ENCODE results near the gene CD2AP.

CD2AP gene

GRCh38 chr6:47484616-47485015 lies 7.0 kb downstream of the CD2AP start:
- TF ChIP-seq EZH2 (optimal IDR thresholded peaks at IDR 0.05; ENCODE audit: low read depth, low read length) (no peak), EZH2phosphoT487 (IDR thresholded peaks at IDR 0.05; ENCODE audit: low read length) (no peak), CTCF (IDR thresholded peaks at IDR 0.05; ENCODE audit: low read length) (no peak)
- no peak for DNase-seq
- Histone ChIP-seq H3K36me3 (replicated peaks; ENCODE audit: insufficient read depth, low read length) (no peaks in the 10 kb centered on the region; the same call in 1 of the 2 replicates), H3K27ac (ENCODE audit: low read length) (no peak overlapping the region), H3K4me3 (ENCODE audit: low read length) (no peak overlapping the region), H3K9ac (ENCODE audit: low read length) (no peak overlapping the region), H3K4me1 (ENCODE audit: low read length) (peaks cover 13% of the 10 kb centered on the region; the same call in 1 of the 2 replicates), H4K20me1 (ENCODE audit: insufficient read depth, low read length) (peaks cover 11% of the 10 kb centered on the region; the same call in 1 of the 2 replicates), H3K9me3 (replicated peaks; ENCODE audit: insufficient read depth, low read length) (no peaks in the 10 kb centered on the region), H3F3A (ENCODE audit: insufficient read depth, low read length) (no peaks in the 10 kb centered on the region), H3K4me2 (ENCODE audit: low read depth, low read length) (no peak overlapping the region), H3K27me3 (replicated peaks; ENCODE audit: insufficient read depth, low read length) (no peaks in the 10 kb centered on the region), H2AFZ (ENCODE audit: low read length) (no peak overlapping the region), H3K9me2 (replicated peaks; ENCODE audit: insufficient read depth, low read length) (no peaks in the 10 kb centered on the region), H3K79me2 (ENCODE audit: low read length) (peaks cover 97% of the 10 kb centered on the region)

GRCh38 chr6:47485083-47485482 lies 7.5 kb downstream of the CD2AP start:
- Histone ChIP-seq H4K20me1 (ENCODE audit: insufficient read depth, low read length) (peaks cover 11% of the 10 kb centered on the region; the same call in 1 of the 2 replicates), H3K4me3 (ENCODE audit: low read length) (no peak overlapping the region), H3K27ac (ENCODE audit: low read length) (no peak overlapping the region), H3K79me2 (ENCODE audit: low read length) (peaks cover 97% of the 10 kb centered on the region), H3F3A (ENCODE audit: insufficient read depth, low read length) (no peaks in the 10 kb centered on the region), H2AFZ (ENCODE audit: low read length) (no peak overlapping the region), H3K36me3 (replicated peaks; ENCODE audit: insufficient read depth, low read length) (no peaks in the 10 kb centered on the region; the same call in 1 of the 2 replicates), H3K9ac (ENCODE audit: low read length) (no peak overlapping the region), H3K27me3 (replicated peaks; ENCODE audit: insufficient read depth, low read length) (no peaks in the 10 kb centered on the region), H3K4me1 (ENCODE audit: low read length) (peaks cover 9% of the 10 kb centered on the region; the same call in 1 of the 2 replicates), H3K9me2 (replicated peaks; ENCODE audit: insufficient read depth, low read length) (no peaks in the 10 kb centered on the region), H3K4me2 (ENCODE audit: low read depth, low read length) (no peak overlapping the region), H3K9me3 (replicated peaks; ENCODE audit: insufficient read depth, low read length) (no peaks in the 10 kb centered on the region)
- DNase-seq, result no peak
- no peak for TF ChIP-seq EZH2 (optimal IDR thresholded peaks at IDR 0.05; ENCODE audit: low read depth, low read length)
- TF ChIP-seq EZH2phosphoT487 (IDR thresholded peaks at IDR 0.05; ENCODE audit: low read length), result no peak
- TF ChIP-seq CTCF (IDR thresholded peaks at IDR 0.05; ENCODE audit: low read length), result no peak

- no peaks in the 10 kb centered on the region for H3F3A ChIP-seq (ENCODE audit: insufficient read depth, low read length)
- no peaks in the 10 kb centered on the region for H3K27me3 ChIP-seq (replicated peaks; ENCODE audit: insufficient read depth, low read length)
- H3K79me2 ChIP-seq (ENCODE audit: low read length), result peaks cover 97% of the 10 kb centered on the region
- H3K36me3 ChIP-seq (replicated peaks; ENCODE audit: insufficient read depth, low read length), result no peaks in the 10 kb centered on the region; the same call in 1 of the 2 replicates
- no peaks in the 10 kb centered on the region for H3K9me3 ChIP-seq (replicated peaks; ENCODE audit: insufficient read depth, low read length)
- peaks cover 9% of the 10 kb centered on the region; the same call in 1 of the 2 replicates for H3K4me1 ChIP-seq (ENCODE audit: low read length)
- no peak overlapping the region for H3K4me3 ChIP-seq (ENCODE audit: low read length)
- no peak overlapping the region for H3K4me2 ChIP-seq (ENCODE audit: low read depth, low read length)
- H2AFZ ChIP-seq (ENCODE audit: low read length), result no peak overlapping the region
- peaks cover 11% of the 10 kb centered on the region; the same call in 1 of the 2 replicates for H4K20me1 ChIP-seq (ENCODE audit: insufficient read depth, low read length)
- H3K9me2 ChIP-seq (replicated peaks; ENCODE audit: insufficient read depth, low read length), result no peaks in the 10 kb centered on the region
- no peak overlapping the region for H3K27ac ChIP-seq (ENCODE audit: low read length)
- no peak overlapping the region for H3K9ac ChIP-seq (ENCODE audit: low read length)
- no peak for TF ChIP-seq CTCF (IDR thresholded peaks at IDR 0.05; ENCODE audit: low read length)
- TF ChIP-seq EZH2 (optimal IDR thresholded peaks at IDR 0.05; ENCODE audit: low read depth, low read length), result no peak
- no peak for TF ChIP-seq EZH2phosphoT487 (IDR thresholded peaks at IDR 0.05; ENCODE audit: low read length)
- DNase-seq, result no peak
Measured at GRCh38 chr6:47485491-47486135, 8.0 kb downstream of the CD2AP start.
